Measurements from ENCODE around the gene PCDHB7. TPM values are rescaled to one million over a fixed set of nuclear protein-coding genes. Genes with fewer than 3 reads are reported as not detected.
"Not testable (repeated sequence)": the region's sequence is repeated elsewhere in the genome, so short reads cannot be mapped to it uniquely, and the experiment has no call there.

Gene PCDHB7
- total RNA-seq, 1 experiment from 2014 or later = 1.3 TPM

DNA sequence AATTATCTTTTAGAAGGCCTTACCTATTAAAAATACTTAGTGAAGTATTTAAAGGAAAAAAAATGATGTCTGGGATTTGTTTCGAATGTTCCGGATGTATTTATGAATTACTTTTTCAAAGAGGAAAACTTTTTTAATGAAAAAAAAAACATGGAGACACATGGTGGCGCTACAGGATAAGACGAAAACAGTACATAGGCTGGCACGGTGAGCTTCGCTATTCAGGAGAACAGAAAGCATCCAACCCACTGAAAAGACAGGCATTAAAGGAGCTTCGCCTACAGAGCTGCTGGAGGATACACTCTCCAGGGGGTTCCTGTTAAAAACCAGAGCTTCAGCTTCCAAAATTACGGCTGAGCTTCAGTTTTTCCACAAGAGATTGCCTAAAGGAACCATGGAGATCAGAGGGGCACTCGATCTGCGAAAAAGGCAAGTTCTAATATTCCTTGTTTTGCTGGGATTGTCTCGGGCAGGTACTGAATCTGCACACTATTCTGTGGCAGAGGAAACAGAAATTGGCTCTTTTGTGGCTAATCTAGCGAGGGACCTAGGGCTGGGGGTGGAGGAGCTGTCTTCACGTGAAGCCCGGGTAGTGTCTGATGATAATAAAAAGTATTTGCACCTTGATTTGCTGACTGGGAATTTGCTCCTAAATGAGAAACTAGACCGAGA is 50.8 kb downstream of the PCDHB7 start, which contains the start of gene PCDHB14:
Gene PCDHB14 (plus strand): TSS at position 232 of the 672 bp plus-strand sequence. CDS start 163 bp downstream, at position 395.
- POLR2A ChIA-PET = interaction anchor here (0.5 kb wide), 1 partner anchor 335 kb away, joined by 3 read pairs; no protein-coding TSS in a partner anchor
- ATAC-seq = peak; percentile 94
- DNase-seq (ENCODE audit: low read depth, low spot score) = peak; percentile 22
- peaks cover 11% of the 10 kb centered on the region; the same call in 1 of the 2 replicates for H3K9me3 ChIP-seq (ENCODE audit: control insufficient read depth, insufficient read depth, low read depth, low read length)
- intact Hi-C loops (cut with micrococcal nuclease; ENCODE audit: unreplicated experiment) = loop anchor here (5.0 kb wide), 2 partner anchors 189 to 339 kb away; partner anchors contain the start of gene PCDHGA10
- H3K27ac ChIP-seq (ENCODE audit: low read length) = no peak within 1 kb of the TSS
- H3K36me3 ChIP-seq (ENCODE audit: control insufficient read depth, insufficient read depth, low read length) = no peaks in the 10 kb centered on the region
- H3K4me1 ChIP-seq (ENCODE audit: control insufficient read depth, insufficient read depth, low read length) = no peaks in the 10 kb centered on the region
- CTCF ChIA-PET = interaction anchor here (0.6 to 2.1 kb wide), 16 partner anchors 17 to 395 kb away, joined by 3 to 12 read pairs (median 4); partner anchors contain the start of genes DIAPH1, PCDHB10, PCDHB11 and PCDHB2
- no TSS peak for BruUV-seq (replicated peaks)
- peaks cover 3% of the 10 kb centered on the region; the same call in 1 of the 2 replicates for H3K27me3 ChIP-seq (ENCODE audit: control insufficient read depth, insufficient read depth, low read length)
- TF ChIP-seq POLR2AphosphoS5 (IDR thresholded peaks at IDR 0.05; ENCODE audit: low read depth, low read length) (no peak), TCF7L2 (IDR thresholded peaks at IDR 0.05; ENCODE audit: low read depth, low read length) (no peak), SIN3A (IDR thresholded peaks at IDR 0.05; ENCODE audit: borderline replicate concordance, insufficient read depth, low read depth, low read length) (no peak)
- TF ChIP-seq, protein P1, sequence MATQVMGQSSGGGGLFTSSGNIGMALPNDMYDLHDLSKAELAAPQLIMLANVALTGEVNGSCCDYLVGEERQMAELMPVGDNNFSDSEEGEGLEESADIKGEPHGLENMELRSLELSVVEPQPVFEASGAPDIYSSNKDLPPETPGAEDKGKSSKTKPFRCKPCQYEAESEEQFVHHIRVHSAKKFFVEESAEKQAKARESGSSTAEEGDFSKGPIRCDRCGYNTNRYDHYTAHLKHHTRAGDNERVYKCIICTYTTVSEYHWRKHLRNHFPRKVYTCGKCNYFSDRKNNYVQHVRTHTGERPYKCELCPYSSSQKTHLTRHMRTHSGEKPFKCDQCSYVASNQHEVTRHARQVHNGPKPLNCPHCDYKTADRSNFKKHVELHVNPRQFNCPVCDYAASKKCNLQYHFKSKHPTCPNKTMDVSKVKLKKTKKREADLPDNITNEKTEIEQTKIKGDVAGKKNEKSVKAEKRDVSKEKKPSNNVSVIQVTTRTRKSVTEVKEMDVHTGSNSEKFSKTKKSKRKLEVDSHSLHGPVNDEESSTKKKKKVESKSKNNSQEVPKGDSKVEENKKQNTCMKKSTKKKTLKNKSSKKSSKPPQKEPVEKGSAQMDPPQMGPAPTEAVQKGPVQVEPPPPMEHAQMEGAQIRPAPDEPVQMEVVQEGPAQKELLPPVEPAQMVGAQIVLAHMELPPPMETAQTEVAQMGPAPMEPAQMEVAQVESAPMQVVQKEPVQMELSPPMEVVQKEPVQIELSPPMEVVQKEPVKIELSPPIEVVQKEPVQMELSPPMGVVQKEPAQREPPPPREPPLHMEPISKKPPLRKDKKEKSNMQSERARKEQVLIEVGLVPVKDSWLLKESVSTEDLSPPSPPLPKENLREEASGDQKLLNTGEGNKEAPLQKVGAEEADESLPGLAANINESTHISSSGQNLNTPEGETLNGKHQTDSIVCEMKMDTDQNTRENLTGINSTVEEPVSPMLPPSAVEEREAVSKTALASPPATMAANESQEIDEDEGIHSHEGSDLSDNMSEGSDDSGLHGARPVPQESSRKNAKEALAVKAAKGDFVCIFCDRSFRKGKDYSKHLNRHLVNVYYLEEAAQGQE (IDR thresholded peaks at IDR 0.05; ENCODE audit: insufficient read depth in 1 of 2, low read depth in 2 of 2, low read length in 1 of 2) = no peak
- TF ChIP-seq, protein P2, sequence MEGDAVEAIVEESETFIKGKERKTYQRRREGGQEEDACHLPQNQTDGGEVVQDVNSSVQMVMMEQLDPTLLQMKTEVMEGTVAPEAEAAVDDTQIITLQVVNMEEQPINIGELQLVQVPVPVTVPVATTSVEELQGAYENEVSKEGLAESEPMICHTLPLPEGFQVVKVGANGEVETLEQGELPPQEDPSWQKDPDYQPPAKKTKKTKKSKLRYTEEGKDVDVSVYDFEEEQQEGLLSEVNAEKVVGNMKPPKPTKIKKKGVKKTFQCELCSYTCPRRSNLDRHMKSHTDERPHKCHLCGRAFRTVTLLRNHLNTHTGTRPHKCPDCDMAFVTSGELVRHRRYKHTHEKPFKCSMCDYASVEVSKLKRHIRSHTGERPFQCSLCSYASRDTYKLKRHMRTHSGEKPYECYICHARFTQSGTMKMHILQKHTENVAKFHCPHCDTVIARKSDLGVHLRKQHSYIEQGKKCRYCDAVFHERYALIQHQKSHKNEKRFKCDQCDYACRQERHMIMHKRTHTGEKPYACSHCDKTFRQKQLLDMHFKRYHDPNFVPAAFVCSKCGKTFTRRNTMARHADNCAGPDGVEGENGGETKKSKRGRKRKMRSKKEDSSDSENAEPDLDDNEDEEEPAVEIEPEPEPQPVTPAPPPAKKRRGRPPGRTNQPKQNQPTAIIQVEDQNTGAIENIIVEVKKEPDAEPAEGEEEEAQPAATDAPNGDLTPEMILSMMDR (IDR thresholded peaks at IDR 0.05) = peak; percentile 72
- in situ Hi-C loops (cut with HindIII; ENCODE audit: low pct_unique_long_range_greater_than_20kb, low sequenced_read_pairs) = no loop called here
- H3K4me3 ChIP-seq (ENCODE audit: low read depth in 2 of 2, low read length in 2 of 2) = peak within 1 kb of the TSS; percentile 35 to 51

DNA sequence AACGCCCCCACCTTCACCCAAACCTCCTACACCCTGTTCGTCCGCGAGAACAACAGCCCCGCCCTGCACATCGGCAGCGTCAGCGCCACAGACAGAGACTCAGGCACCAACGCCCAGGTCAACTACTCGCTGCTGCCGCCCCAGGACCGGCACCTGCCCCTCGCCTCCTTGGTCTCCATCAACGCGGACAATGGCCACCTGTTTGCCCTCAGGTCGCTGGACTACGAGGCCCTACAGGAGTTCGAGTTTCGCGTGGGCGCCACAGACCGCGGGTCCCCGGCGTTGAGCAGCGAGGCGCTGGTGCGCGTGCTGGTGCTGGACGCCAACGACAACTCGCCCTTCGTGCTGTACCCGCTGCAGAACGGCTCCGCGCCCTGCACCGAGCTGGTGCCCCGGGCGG is 52.4 kb downstream of the PCDHB7 start:
- in situ Hi-C loops (cut with HindIII; ENCODE audit: low pct_unique_long_range_greater_than_20kb, low sequenced_read_pairs); H3K9me3 ChIP-seq (ENCODE audit: control insufficient read depth, insufficient read depth, low read depth, low read length); H3K4me1 ChIP-seq (ENCODE audit: control insufficient read depth, insufficient read depth, low read length); BruUV-seq (replicated peaks); H3K27ac ChIP-seq (ENCODE audit: low read length); ATAC-seq; H3K4me3 ChIP-seq (ENCODE audit: low read depth in 2 of 2, low read length in 2 of 2); H3K36me3 ChIP-seq (ENCODE audit: control insufficient read depth, insufficient read depth, low read length); POLR2A ChIA-PET; H3K27me3 ChIP-seq (ENCODE audit: control insufficient read depth, insufficient read depth, low read length); CTCF ChIA-PET; DNase-seq (ENCODE audit: low read depth, low spot score): not testable (repeated sequence)
- intact Hi-C loops (cut with micrococcal nuclease; ENCODE audit: unreplicated experiment) = loop anchor here (5.0 kb wide), 2 partner anchors 187 to 337 kb away; partner anchors contain the start of gene PCDHGA10

DNA sequence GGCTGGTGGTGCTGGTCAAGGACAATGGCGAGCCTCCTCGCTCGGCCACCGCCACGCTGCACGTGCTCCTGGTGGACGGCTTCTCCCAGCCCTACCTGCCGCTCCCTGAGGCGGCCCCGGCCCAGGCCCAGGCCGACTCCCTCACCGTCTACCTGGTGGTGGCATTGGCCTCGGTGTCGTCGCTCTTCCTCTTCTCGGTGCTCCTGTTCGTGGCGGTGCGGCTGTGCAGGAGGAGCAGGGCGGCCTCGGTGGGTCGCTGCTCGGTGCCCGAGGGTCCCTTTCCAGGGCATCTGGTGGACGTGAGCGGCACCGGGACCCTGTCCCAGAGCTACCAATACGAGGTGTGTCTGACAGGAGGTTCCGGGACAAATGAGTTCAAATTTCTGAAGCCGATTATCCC is 53.0 kb downstream of the PCDHB7 start:
- ATAC-seq; H3K4me1 ChIP-seq (ENCODE audit: control insufficient read depth, insufficient read depth, low read length); H3K4me3 ChIP-seq (ENCODE audit: low read depth in 2 of 2, low read length in 2 of 2); in situ Hi-C loops (cut with HindIII; ENCODE audit: low pct_unique_long_range_greater_than_20kb, low sequenced_read_pairs); H3K36me3 ChIP-seq (ENCODE audit: control insufficient read depth, insufficient read depth, low read length); BruUV-seq (replicated peaks); DNase-seq (ENCODE audit: low read depth, low spot score); H3K9me3 ChIP-seq (ENCODE audit: control insufficient read depth, insufficient read depth, low read depth, low read length); H3K27ac ChIP-seq (ENCODE audit: low read length); H3K27me3 ChIP-seq (ENCODE audit: control insufficient read depth, insufficient read depth, low read length); intact Hi-C loops (cut with micrococcal nuclease; ENCODE audit: unreplicated experiment); CTCF ChIA-PET: not testable (repeated sequence)
- POLR2A ChIA-PET = interaction anchor here (0.6 kb wide), 1 partner anchor 29 kb away, joined by 3 read pairs; no protein-coding TSS in a partner anchor

Other genes with a start within 250 kb of the PCDHB7 start
- gene PCDHAC1, start 246.3 kb upstream of the PCDHB7 start, total RNA-seq (2021; ENCODE audit: unreplicated experiment) = 0.59 TPM
- 8.8 TPM for gene PCDHAC2, start 206.2 kb upstream of the PCDHB7 start, total RNA-seq (2021; ENCODE audit: unreplicated experiment)
- 0.05 TPM for gene PCDHB1, start 121.3 kb upstream of the PCDHB7 start, total RNA-seq (2021; ENCODE audit: unreplicated experiment)
- 12.8 TPM for gene PCDHB2, start 78.0 kb upstream of the PCDHB7 start, total RNA-seq (2021; ENCODE audit: unreplicated experiment)
- 0.92 TPM for gene PCDHB3, start 72.2 kb upstream of the PCDHB7 start, total RNA-seq (2021; ENCODE audit: unreplicated experiment)
- gene PCDHB4, start 50.8 kb upstream of the PCDHB7 start, total RNA-seq (2021; ENCODE audit: unreplicated experiment) = 0.26 TPM
- 0.08 TPM for gene PCDHB5, start 37.4 kb upstream of the PCDHB7 start, total RNA-seq (2021; ENCODE audit: unreplicated experiment)
- gene PCDHB6, start 22.6 kb upstream of the PCDHB7 start, total RNA-seq (2021; ENCODE audit: unreplicated experiment) = 1.9 TPM
- 7.6 TPM for gene PCDHB8, start 5.1 kb downstream of the PCDHB7 start, total RNA-seq (2021; ENCODE audit: unreplicated experiment)
- gene PCDHB16, start 9.7 kb downstream of the PCDHB7 start, total RNA-seq (2021; ENCODE audit: unreplicated experiment) = 1.8 TPM
- 1.8 TPM for gene PCDHB9, start 14.5 kb downstream of the PCDHB7 start, total RNA-seq (2021; ENCODE audit: unreplicated experiment)
- gene PCDHB10, start 19.7 kb downstream of the PCDHB7 start, total RNA-seq (2021; ENCODE audit: unreplicated experiment) = 0.72 TPM
- 1.6 TPM for gene PCDHB11, start 27.0 kb downstream of the PCDHB7 start, total RNA-seq (2021; ENCODE audit: unreplicated experiment)
- 0.44 TPM for gene PCDHB12, start 36.1 kb downstream of the PCDHB7 start, total RNA-seq (2021; ENCODE audit: unreplicated experiment)
- 1.0 TPM for gene PCDHB13, start 41.3 kb downstream of the PCDHB7 start, total RNA-seq (2021; ENCODE audit: unreplicated experiment)
- 0.80 TPM for gene PCDHB14, start 50.7 kb downstream of the PCDHB7 start, total RNA-seq (2021; ENCODE audit: unreplicated experiment)
- 0.15 TPM for gene PCDHB15, start 72.8 kb downstream of the PCDHB7 start, total RNA-seq (2021; ENCODE audit: unreplicated experiment)
- gene SLC25A2, start 131.4 kb downstream of the PCDHB7 start, total RNA-seq (2021; ENCODE audit: unreplicated experiment) = 0.28 TPM
- 71.0 TPM for gene TAF7, start 148.1 kb downstream of the PCDHB7 start, total RNA-seq (2021; ENCODE audit: unreplicated experiment)
- 0.92 TPM for gene PCDHGA1, start 157.9 kb downstream of the PCDHB7 start, total RNA-seq (2021; ENCODE audit: unreplicated experiment)
- 0.05 TPM for gene PCDHGA2, start 166.1 kb downstream of the PCDHB7 start, total RNA-seq (2021; ENCODE audit: unreplicated experiment)
- gene PCDHGA3, start 171.2 kb downstream of the PCDHB7 start, total RNA-seq (2021; ENCODE audit: unreplicated experiment) = not detected
- 2.0 TPM for gene PCDHGB1, start 177.5 kb downstream of the PCDHB7 start, total RNA-seq (2021; ENCODE audit: unreplicated experiment)
- 0.69 TPM for gene PCDHGA4, start 182.4 kb downstream of the PCDHB7 start, total RNA-seq (2021; ENCODE audit: unreplicated experiment)
- 5.3 TPM for gene PCDHGB2, start 187.3 kb downstream of the PCDHB7 start, total RNA-seq (2021; ENCODE audit: unreplicated experiment)
- gene PCDHGA5, start 191.5 kb downstream of the PCDHB7 start, total RNA-seq (2021; ENCODE audit: unreplicated experiment) = 0.67 TPM
- gene PCDHGB3, start 197.6 kb downstream of the PCDHB7 start, total RNA-seq (2021; ENCODE audit: unreplicated experiment) = 0.49 TPM
- gene PCDHGA6, start 201.2 kb downstream of the PCDHB7 start, total RNA-seq (2021; ENCODE audit: unreplicated experiment) = 0.59 TPM
- gene PCDHGA7, start 210.1 kb downstream of the PCDHB7 start, total RNA-seq (2021; ENCODE audit: unreplicated experiment) = 0.18 TPM
- 0.21 TPM for gene PCDHGB4, start 215.1 kb downstream of the PCDHB7 start, total RNA-seq (2021; ENCODE audit: unreplicated experiment)
- 0.18 TPM for gene PCDHGA8, start 220.0 kb downstream of the PCDHB7 start, total RNA-seq (2021; ENCODE audit: unreplicated experiment)
- 0.87 TPM for gene PCDHGB5, start 225.3 kb downstream of the PCDHB7 start, total RNA-seq (2021; ENCODE audit: unreplicated experiment)
- gene PCDHGA9, start 230.1 kb downstream of the PCDHB7 start, total RNA-seq (2021; ENCODE audit: unreplicated experiment) = 0.15 TPM
- 0.23 TPM for gene PCDHGB6, start 235.4 kb downstream of the PCDHB7 start, total RNA-seq (2021; ENCODE audit: unreplicated experiment)
- gene PCDHGA10, start 240.3 kb downstream of the PCDHB7 start, total RNA-seq (2021; ENCODE audit: unreplicated experiment) = 0.69 TPM
- 6.7 TPM for gene PCDHGB7, start 245.0 kb downstream of the PCDHB7 start, total RNA-seq (2021; ENCODE audit: unreplicated experiment)
- 0.39 TPM for gene PCDHGA11, start 248.4 kb downstream of the PCDHB7 start, total RNA-seq (2021; ENCODE audit: unreplicated experiment)

Measured in Panc1 (cell line).